Ishikawa (cell line): ENCODE data around the gene C18orf63.

ENCODE experiments used
- CEBPB ChIP-seq: IDR thresholded peaks from 2 replicates; pipeline ENCODE4 v1.6.1; 2012
- CREB1 ChIP-seq: IDR thresholded peaks from 2 replicates; pipeline ENCODE4 v1.6.1; 2012; ENCODE audit warnings: low read depth
- EGR1 ChIP-seq: IDR thresholded peaks from 2 replicates; pipeline ENCODE4 v1.6.1; 2012
- EP300 ChIP-seq: IDR thresholded peaks from 2 replicates; pipeline ENCODE4 v1.6.1; 2012; ENCODE audit warnings: borderline replicate concordance
- FOXM1 ChIP-seq: IDR thresholded peaks from 2 replicates; pipeline ENCODE4 v1.6.1; 2012; ENCODE audit warnings: low read depth, borderline replicate concordance
- NFIC ChIP-seq: IDR thresholded peaks from 2 replicates; pipeline ENCODE4 v1.6.1; 2012
- RAD21 ChIP-seq: IDR thresholded peaks from 2 replicates; pipeline ENCODE4 v1.6.1; 2012; ENCODE audit warnings: low read depth
- REST ChIP-seq: IDR thresholded peaks from 2 replicates; pipeline ENCODE4 v1.6.1; 2012; ENCODE audit warnings: low read depth, mild to moderate bottlenecking
- TAF1 ChIP-seq: IDR thresholded peaks from 2 replicates; pipeline ENCODE4 v1.6.1; 2012; ENCODE audit warnings: low read depth, mild to moderate bottlenecking
- TCF12 ChIP-seq: IDR thresholded peaks from 2 replicates; pipeline ENCODE4 v1.6.1; 2012; ENCODE audit warnings: low read depth
- TEAD4 ChIP-seq: IDR thresholded peaks from 2 replicates; pipeline ENCODE4 v1.6.1; 2012
- USF1 ChIP-seq: IDR thresholded peaks from 2 replicates; pipeline ENCODE4 v1.6.1; 2012
- YY1 ChIP-seq: IDR thresholded peaks from 2 replicates; pipeline ENCODE4 v1.6.1; 2012; ENCODE audit warnings: low read depth
- ZBTB7A ChIP-seq: IDR thresholded peaks from 2 replicates; pipeline ENCODE4 v1.6.1; 2012; ENCODE audit warnings: low read depth
- TF ChIP-seq, protein P1 (sequence below): IDR thresholded peaks from 2 replicates; pipeline ENCODE4 v1.6.1; 2012

The C18orf63 gene

DNA sequence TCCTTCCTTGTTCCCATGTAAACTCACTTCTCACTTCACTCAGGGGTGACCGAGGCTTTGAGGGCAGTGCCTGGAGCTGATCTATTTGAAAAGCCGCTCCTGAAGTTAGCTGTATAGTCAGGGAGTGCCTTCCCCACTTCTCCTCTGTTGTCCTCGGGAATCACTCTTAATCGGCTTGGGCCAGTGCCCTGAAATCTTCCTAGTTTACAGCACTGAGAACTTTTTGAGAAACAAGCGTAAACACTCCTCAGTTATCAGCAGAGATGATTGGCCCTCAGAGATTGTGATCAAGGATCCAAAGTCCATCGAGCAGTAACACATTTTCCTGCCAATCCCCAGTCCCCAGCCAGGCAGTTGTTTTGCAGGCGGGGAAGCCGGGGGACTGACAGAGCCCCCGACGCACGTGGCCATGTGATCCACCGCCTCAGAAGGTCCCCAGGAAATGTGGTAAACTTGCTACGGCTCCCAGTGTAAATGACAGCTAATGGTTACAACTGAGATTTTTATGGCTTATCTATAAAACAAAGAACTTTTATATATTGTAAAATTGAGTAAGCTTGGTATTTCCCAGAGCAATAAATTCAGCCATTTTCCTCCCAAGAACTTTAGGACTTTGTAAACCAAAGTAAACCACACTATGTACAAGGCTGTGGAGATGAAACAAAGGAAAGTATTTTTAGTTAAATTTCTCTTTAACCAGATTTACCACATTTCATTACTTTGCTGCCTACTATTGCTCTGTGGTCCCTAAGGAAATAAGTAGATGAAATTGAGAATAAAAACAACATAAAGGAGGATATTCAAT is 53.5 kb downstream of the C18orf63 start:
- no peak for TF ChIP-seq REST
- no peak for TF ChIP-seq TEAD4
- TF ChIP-seq EP300 = no peak
- TF ChIP-seq, protein P1, sequence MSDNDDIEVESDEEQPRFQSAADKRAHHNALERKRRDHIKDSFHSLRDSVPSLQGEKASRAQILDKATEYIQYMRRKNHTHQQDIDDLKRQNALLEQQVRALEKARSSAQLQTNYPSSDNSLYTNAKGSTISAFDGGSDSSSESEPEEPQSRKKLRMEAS = no peak
- no peak for TF ChIP-seq TCF12
- TF ChIP-seq CREB1 = no peak
- TF ChIP-seq USF1 = no peak
- TF ChIP-seq ZBTB7A = no peak
- no peak for TF ChIP-seq TAF1
- TF ChIP-seq CEBPB = no peak

GRCh38 chr18:74370115-74370514 is 54.5 kb downstream of the C18orf63 start:
- no peak for TF ChIP-seq REST
- TF ChIP-seq TCF12 = no peak
- TF ChIP-seq RAD21 = no peak
- TF ChIP-seq, protein P1 = no peak
- no peak for TF ChIP-seq ZBTB7A

DNA sequence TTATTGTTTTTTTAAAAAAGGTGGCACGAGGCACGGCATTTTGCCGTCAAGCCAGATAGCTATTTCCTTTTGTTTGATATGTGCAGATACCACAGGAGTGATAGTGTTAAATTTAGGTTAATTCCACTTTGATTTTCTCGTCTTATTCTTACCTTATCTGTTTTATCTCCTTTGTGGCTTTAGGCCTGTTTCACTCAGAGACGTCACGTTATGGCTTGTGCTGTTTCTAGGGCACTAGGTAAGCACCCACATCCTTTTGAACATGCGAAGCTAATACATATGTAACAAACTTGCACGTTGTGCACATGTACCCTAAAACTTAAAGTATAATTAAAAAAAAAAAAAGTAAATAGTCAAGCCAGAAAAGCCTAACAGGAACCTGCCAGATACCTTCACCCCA is 57.8 kb downstream of the C18orf63 start:
- TF ChIP-seq TAF1 = no peak

DNA sequence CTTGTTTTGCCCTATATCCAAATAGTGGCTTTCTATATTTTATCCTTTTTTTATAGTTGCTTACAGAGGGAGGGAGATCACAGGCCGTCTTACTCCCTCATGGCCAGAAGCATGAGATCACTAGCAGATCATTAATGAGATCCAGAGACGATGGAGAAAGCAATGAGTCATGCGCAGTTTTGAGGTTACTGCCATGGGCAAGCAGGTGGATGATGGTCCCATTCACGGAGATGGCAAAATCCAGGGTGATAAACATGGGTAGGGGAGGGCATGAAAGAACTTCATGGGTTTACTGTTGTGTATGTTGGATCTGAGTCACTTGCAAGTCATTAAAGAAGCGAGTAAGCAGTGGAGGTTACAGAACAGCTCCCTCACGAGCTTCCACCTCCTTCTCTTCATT is 60.4 kb downstream of the C18orf63 start:
- TF ChIP-seq YY1 (no peak), NFIC (no peak), RAD21 (no peak), TAF1 (no peak), REST (no peak), USF1 (no peak), TCF12 (no peak), EP300 (no peak), CEBPB (no peak), EGR1 (no peak), FOXM1 (no peak), TEAD4 (no peak), ZBTB7A (no peak), CREB1 (no peak)
- TF ChIP-seq, protein P1 = no peak

- TF ChIP-seq CREB1 (no peak), RAD21 (no peak), ZBTB7A (no peak), NFIC (no peak)
These were observed 60.9 kb downstream of the C18orf63 start for GRCh38 chr18:74376523-74376922.
